A549 treated with DMSO at 1 μM for 4 hours (cell line): ENCODE results near the gene USP43. TPM values are rescaled to one million over a fixed set of nuclear protein-coding genes. Genes with fewer than 3 reads are reported as not detected.

ENCODE experiments used
- total RNA-seq: library from RNA; stranded (reverse); fragments of 200-300 nt; extraction: Qiagen RNA extraction; gene quantifications from 5 replicates; pipeline ENCODE4 v1.2.3, GENCODE V29; 2022; ENCODE audit warnings: low read depth

Gene USP43, protein sequence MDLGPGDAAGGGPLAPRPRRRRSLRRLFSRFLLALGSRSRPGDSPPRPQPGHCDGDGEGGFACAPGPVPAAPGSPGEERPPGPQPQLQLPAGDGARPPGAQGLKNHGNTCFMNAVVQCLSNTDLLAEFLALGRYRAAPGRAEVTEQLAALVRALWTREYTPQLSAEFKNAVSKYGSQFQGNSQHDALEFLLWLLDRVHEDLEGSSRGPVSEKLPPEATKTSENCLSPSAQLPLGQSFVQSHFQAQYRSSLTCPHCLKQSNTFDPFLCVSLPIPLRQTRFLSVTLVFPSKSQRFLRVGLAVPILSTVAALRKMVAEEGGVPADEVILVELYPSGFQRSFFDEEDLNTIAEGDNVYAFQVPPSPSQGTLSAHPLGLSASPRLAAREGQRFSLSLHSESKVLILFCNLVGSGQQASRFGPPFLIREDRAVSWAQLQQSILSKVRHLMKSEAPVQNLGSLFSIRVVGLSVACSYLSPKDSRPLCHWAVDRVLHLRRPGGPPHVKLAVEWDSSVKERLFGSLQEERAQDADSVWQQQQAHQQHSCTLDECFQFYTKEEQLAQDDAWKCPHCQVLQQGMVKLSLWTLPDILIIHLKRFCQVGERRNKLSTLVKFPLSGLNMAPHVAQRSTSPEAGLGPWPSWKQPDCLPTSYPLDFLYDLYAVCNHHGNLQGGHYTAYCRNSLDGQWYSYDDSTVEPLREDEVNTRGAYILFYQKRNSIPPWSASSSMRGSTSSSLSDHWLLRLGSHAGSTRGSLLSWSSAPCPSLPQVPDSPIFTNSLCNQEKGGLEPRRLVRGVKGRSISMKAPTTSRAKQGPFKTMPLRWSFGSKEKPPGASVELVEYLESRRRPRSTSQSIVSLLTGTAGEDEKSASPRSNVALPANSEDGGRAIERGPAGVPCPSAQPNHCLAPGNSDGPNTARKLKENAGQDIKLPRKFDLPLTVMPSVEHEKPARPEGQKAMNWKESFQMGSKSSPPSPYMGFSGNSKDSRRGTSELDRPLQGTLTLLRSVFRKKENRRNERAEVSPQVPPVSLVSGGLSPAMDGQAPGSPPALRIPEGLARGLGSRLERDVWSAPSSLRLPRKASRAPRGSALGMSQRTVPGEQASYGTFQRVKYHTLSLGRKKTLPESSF
- 4.4 to 5.9 TPM (median 5.1 TPM) in 5 replicates for total RNA-seq

DNA sequence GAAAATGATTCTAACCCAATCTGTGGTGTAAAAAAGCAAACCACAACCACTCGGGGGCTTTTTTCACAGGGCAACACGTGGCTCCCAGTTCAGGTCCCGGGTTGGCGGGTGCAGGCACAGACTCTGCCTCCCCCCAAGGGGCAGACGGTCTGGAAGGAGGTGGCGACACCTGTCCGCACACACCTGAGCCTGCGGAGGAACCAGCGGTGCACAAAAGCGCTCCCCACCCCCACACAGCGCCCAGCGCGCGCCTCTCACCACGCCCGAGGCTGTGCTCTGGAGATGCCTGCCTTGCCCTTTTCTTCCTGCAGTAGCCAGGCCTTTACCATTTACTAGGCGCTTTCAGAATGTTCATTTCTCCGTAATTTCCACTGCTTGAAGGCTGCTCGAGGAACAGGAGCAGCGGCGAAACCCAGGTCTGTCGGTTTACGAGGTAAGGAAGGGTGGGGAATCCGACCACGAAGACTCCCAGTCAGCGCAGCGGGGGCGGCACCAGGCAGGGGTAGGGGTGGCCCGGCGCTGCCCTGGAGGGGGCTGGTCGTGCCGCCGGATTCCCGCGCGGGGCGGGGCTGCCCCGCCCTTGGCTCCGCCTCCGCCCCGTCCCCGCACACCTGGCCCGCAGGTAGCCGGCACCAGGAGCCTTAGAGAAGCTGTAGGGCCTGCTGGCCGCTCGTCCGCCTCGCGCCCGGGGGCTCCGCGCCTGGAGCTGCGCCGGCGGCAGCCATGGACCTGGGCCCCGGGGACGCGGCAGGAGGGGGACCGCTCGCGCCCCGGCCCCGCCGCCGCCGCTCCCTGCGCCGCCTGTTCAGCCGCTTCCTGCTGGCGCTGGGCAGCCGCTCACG is at the start of gene USP43:
USP43 (plus strand) TSS at position 608 of the 842 bp plus-strand sequence; CDS start at position 724, 116 bp downstream.

Other genes with a start within 250 kb of the USP43 start
- gene STX8, start 69.7 kb upstream of the USP43 start, total RNA-seq = 60.1 to 77.2 TPM (median 63.0 TPM) in 5 replicates
- gene CFAP52, start 68.9 kb upstream of the USP43 start, total RNA-seq = 0.06 TPM in 1 of 5 replicates, not detected in the others
- gene DHRS7C, start 146.1 kb downstream of the USP43 start, total RNA-seq = not detected in 5 replicates
- gene GSG1L2, start 176.6 kb downstream of the USP43 start, total RNA-seq = not detected in 5 replicates
- 8.2 to 19.9 TPM (median 11.0 TPM) in 5 replicates for gene GLP2R, start 180.4 kb downstream of the USP43 start, total RNA-seq